ENCODE results near the gene GPBP1L1. TPM values are rescaled to one million over a fixed set of nuclear protein-coding genes. Genes with fewer than 3 reads are reported as not detected.

GPBP1L1 gene
- total and polyA plus RNA-seq, 2 experiments from 2014 or later, result 67.9 to 95.8 TPM

DNA sequence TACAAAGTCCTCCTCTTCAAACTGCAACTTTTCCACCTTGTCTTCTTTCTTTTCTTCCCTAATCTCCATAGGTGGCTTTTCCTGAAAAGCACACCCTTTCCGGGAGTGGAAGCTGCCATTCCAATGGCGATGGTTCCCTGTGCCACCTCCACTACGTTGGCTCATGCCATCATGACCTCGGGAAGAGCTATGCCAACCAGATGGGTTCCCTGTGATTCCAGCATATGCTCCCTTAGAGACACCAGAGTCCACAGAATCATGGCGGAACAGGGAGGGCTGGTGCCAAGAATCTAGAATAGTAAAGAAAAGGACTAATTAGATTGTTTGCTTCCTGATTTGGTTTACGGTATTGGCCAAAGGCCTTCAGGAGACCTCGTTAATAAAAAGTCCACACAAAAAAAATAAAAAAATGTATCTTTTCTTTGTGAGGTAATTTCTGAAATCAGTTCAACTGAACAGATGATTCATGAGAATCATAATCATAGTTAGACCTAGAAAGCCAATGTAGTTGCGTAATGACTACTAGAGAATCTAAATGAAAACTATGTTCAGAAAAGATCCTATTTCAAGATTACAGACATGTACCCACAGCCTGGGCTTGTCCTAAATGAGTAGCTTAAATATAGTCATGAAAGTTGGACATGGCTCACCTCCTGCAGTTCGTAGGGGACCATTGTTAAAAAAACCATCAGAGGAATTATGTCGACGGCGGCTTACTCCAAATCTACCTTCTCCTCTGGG is 31.6 kb downstream of the GPBP1L1 start:
- Histone ChIP-seq H3K27me3 (no peaks in the 10 kb centered on the region), H3K36me3 (replicated peaks; ENCODE audit: insufficient read depth, low read depth) (no peaks in the 10 kb centered on the region), H3K79me2 (peaks cover 90% of the 10 kb centered on the region), H2AFZ (no peak overlapping the region), H3K9me2 (replicated peaks; ENCODE audit: insufficient read depth) (no peaks in the 10 kb centered on the region), H3K4me2 (no peak overlapping the region), H3K4me3 (no peak overlapping the region), H3K4me1 (ENCODE audit: insufficient read depth) (peaks cover 6% of the 10 kb centered on the region), H3K27ac (no peak overlapping the region), H3K9me3 (ENCODE audit: low read depth) (no peaks in the 10 kb centered on the region), H4K20me1 (ENCODE audit: insufficient read depth, poor library complexity, severe bottlenecking) (peaks cover 16% of the 10 kb centered on the region)
- no peak for DNase-seq (ENCODE audit: low spot score)
- TF ChIP-seq EZH2 (IDR thresholded peaks at IDR 0.05; ENCODE audit: borderline replicate concordance) (no peak), EZH2phosphoT487 (IDR thresholded peaks at IDR 0.05; ENCODE audit: low read depth, severe bottlenecking, unreplicated experiment) (no peak), CTCF (IDR thresholded peaks at IDR 0.05; ENCODE audit: poor library complexity) (no peak)
- 96% methylated on average over 12 of the region's 12 CpGs for WGBS (ENCODE audit: low lambda C conversion rate, missing lambda C conversion rate)

DNA sequence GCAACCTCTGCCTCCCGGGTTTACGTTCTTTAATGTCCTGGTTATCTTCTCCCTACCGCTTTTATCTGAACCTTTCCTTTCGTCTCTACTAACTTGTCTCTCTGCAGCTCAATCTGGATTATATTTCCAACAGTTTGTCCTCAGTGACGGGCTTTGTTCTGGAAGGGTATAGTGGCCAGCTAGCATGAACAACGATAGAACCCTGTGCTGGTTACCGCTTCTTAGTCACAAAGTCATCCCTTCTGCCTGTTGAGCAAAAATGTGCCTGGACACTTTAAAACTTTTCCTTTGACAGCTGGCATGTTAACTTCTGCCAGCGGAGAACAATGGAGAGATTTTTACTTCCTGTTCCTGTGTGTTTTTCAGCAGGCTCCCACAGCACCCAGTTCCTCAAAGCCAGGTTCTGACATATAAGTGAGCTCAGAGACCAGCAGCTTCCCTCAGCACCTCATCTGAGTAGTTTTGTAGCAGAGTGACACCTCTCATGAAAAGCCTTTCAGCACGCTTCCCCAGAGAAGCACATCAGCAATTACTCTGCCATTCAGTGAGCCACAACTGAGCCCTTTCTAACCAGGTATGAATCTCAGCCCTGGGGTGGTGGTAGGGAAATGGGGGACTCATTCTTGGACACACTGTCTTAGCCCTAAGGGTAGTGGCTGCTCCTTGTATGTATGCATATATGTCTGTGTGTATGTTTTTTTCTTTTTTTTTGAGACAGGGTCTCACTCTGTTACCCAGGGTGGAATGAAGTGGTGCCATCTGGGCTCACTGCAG is 38.9 kb downstream of the GPBP1L1 start:
- H3K27ac ChIP-seq, result no peak overlapping the region
- peaks cover 7% of the 10 kb centered on the region for H4K20me1 ChIP-seq (ENCODE audit: insufficient read depth, poor library complexity, severe bottlenecking)
- H3K36me3 ChIP-seq (replicated peaks; ENCODE audit: insufficient read depth, low read depth), result no peaks in the 10 kb centered on the region
- WGBS (ENCODE audit: low lambda C conversion rate, missing lambda C conversion rate), result 85% methylated on average over 9 of the region's 9 CpGs
- no peak for DNase-seq (ENCODE audit: low spot score)
- peaks cover 66% of the 10 kb centered on the region for H3K79me2 ChIP-seq
- H3K27me3 ChIP-seq, result no peaks in the 10 kb centered on the region
- no peak overlapping the region for H3K4me2 ChIP-seq
- no peak overlapping the region for H3K4me3 ChIP-seq
- TF ChIP-seq EZH2 (IDR thresholded peaks at IDR 0.05; ENCODE audit: borderline replicate concordance) (no peak), EZH2phosphoT487 (IDR thresholded peaks at IDR 0.05; ENCODE audit: low read depth, severe bottlenecking, unreplicated experiment) (no peak), CTCF (IDR thresholded peaks at IDR 0.05; ENCODE audit: poor library complexity) (no peak)
- no peaks in the 10 kb centered on the region for H3K9me3 ChIP-seq (ENCODE audit: low read depth)
- H3K4me1 ChIP-seq (ENCODE audit: insufficient read depth), result peaks cover 10% of the 10 kb centered on the region
- no peaks in the 10 kb centered on the region for H3K9me2 ChIP-seq (replicated peaks; ENCODE audit: insufficient read depth)
- no peak overlapping the region for H2AFZ ChIP-seq

DNA sequence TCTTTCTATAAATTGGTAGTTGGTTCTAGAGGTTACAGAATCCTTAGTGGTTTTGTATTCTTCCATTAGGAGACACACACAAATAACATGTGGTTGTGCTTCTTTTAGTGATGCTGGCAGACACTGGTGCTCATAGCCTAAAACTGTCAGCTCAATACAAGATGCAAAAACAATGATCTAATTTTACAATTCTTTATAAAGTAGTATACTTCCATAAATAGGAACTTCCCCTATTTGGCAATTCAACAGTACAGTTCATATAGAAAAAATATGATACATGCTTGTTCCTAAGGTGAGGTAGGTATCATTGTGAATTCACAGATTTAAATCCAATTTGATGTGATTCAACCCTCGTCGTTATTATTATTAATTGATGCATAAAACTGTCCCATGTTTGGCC is 41.7 kb downstream of the GPBP1L1 start:
- Histone ChIP-seq H3K36me3 (replicated peaks; ENCODE audit: insufficient read depth, low read depth) (no peaks in the 10 kb centered on the region), H4K20me1 (ENCODE audit: insufficient read depth, poor library complexity, severe bottlenecking) (no peaks in the 10 kb centered on the region)
- 96% methylated on average over 2 of the region's 2 CpGs for WGBS (ENCODE audit: low lambda C conversion rate, missing lambda C conversion rate)

More for the DNA sequence above, 41.7 kb downstream of the GPBP1L1 start:
- peak overlapping the region; percentile 78 for H3K27ac ChIP-seq
- no peaks in the 10 kb centered on the region for H3K9me3 ChIP-seq (ENCODE audit: low read depth)
- no peaks in the 10 kb centered on the region for H3K9me2 ChIP-seq (replicated peaks; ENCODE audit: insufficient read depth)
- no peak for DNase-seq (ENCODE audit: low spot score)
- peak overlapping the region; percentile 29 for H3K4me2 ChIP-seq
- no peak overlapping the region for H2AFZ ChIP-seq
- peaks cover 48% of the 10 kb centered on the region for H3K79me2 ChIP-seq
- TF ChIP-seq EZH2phosphoT487 (IDR thresholded peaks at IDR 0.05; ENCODE audit: low read depth, severe bottlenecking, unreplicated experiment) (no peak), CTCF (IDR thresholded peaks at IDR 0.05; ENCODE audit: poor library complexity) (no peak), EZH2 (IDR thresholded peaks at IDR 0.05; ENCODE audit: borderline replicate concordance) (no peak)
- H3K27me3 ChIP-seq, result no peaks in the 10 kb centered on the region
- peaks cover 10% of the 10 kb centered on the region for H3K4me1 ChIP-seq (ENCODE audit: insufficient read depth)
- H3K4me3 ChIP-seq, result no peak overlapping the region

Measured in hepatocyte (in vitro differentiated cells).